K562 (cell line): ENCODE data around the gene GALNT15. TPM values are rescaled to one million over a fixed set of nuclear protein-coding genes. Genes with fewer than 3 reads are reported as not detected.

ENCODE experiments used
- ATAC-seq: fragments of 200-7000 bp; cut with Tn5 transposase; 3 replicates; pipeline ENCODE4 v1.9.1; 2020; ENCODE audit warnings: moderate library complexity
- BruUV-seq: library from RNA; stranded (reverse); fragments of 400-500 nt; replicated peaks from 2 replicates; lab custom pipeline; 2021; lab: Mats Ljungman, UMichigan
- CTCF ChIA-PET: fragments of 300-600 bp; formaldehyde crosslinking; extraction: SDS; loops from one replicate; lab custom pipeline; 2021; ENCODE audit warnings: low intra/inter-chr PET ratio; lab: Yijun Ruan, JAX
- POLR2A ChIA-PET: fragments of 300-600, 350-650 bp; sonication (Branson Sonifier 250); formaldehyde crosslinking; extraction: SDS; loops from one replicate; lab custom pipeline; 2021; ENCODE audit warnings: antibody characterized with exemption, inconsistent platforms; lab: Yijun Ruan, JAX
- DNase-seq, 4 experiments: peaks; one replicate each; pipeline versions ENCODE4 v3.0.0 to v3.0.0-alpha.2; 2011 to 2018; ENCODE audit warnings: low spot score in 3 of 4, mixed read lengths in 3 of 4; ENCODE audit errors: extremely low read depth in 1 of 4
- FAIRE-seq: peaks from 2 replicates; lab custom pipeline; 2011; peaks lifted over from hg19 to GRCh38; lab: Jason Lieb, UNC
- H2AFZ ChIP-seq: 2 replicates; pipeline ENCODE4 v1.6.0; 2011; ENCODE audit warnings: low read depth, low read length, control low read depth, inconsistent platforms
- H3K27ac ChIP-seq: fragments of 200-600 bp; 3 replicates; pipeline ENCODE4 v1.8.0; 2011; ENCODE audit warnings: low read depth, mild to moderate bottlenecking, control low read depth, inconsistent platforms, low read length, moderate library complexity, mixed read lengths; ENCODE audit errors: extremely low read depth
- H3K27me3 ChIP-seq, 2 experiments: fragments of 300-600 bp in 1 of 2; 2 replicates in 1 of 2; 3 replicates in 1 of 2; pipeline versions ENCODE4 v1.6.0 to v1.8.0; 2011; ENCODE audit warnings: inconsistent platforms in 2 of 2, low read length in 2 of 2, mild to moderate bottlenecking in 1 of 2, mixed read lengths in 1 of 2, moderate library complexity in 1 of 2; ENCODE audit not compliant: control insufficient read depth in 2 of 2, insufficient read depth in 2 of 2
- H3K36me3 ChIP-seq: fragments of 300-600 bp; 3 replicates; pipeline ENCODE4 v1.8.0; 2011; ENCODE audit warnings: mild to moderate bottlenecking, low read length, inconsistent platforms; ENCODE audit not compliant: control insufficient read depth, insufficient read depth
- H3K4me1 ChIP-seq, 2 experiments: fragments of 200-600 bp in 1 of 2; replicated peaks in 1 of 2; 2 replicates in 1 of 2; 3 replicates in 1 of 2; pipeline versions ENCODE4 v1.5.1 to v1.8.0; 2011; ENCODE audit warnings: inconsistent platforms in 2 of 2, low read length in 2 of 2, mild to moderate bottlenecking in 1 of 2, mixed read lengths in 1 of 2, moderate library complexity in 1 of 2; ENCODE audit not compliant: control insufficient read depth in 2 of 2, insufficient read depth in 2 of 2
- H3K4me2 ChIP-seq: 2 replicates; pipeline ENCODE4 v1.6.1; 2011; ENCODE audit warnings: low read length, control low read depth, inconsistent platforms, mixed read lengths; ENCODE audit not compliant: insufficient read depth
- H3K4me3 ChIP-seq: fragments of 200-600 bp; sonication (generic), shearing (Covaris generic); 2 replicates; pipeline ENCODE4 v1.5.1; 2016; ENCODE audit warnings: control low read depth, inconsistent platforms
- H3K79me2 ChIP-seq: fragments of 200-600 bp; 3 replicates; pipeline ENCODE4 v1.8.0; 2011; ENCODE audit warnings: low read length, inconsistent platforms; ENCODE audit not compliant: control insufficient read depth, insufficient read depth
- H3K9ac ChIP-seq, 2 experiments: 2 replicates each; pipeline versions ENCODE4 v1.6.0 to v1.6.1; 2011; ENCODE audit warnings: low read depth in 2 of 2, low read length in 2 of 2, control low read depth in 1 of 2, inconsistent platforms in 1 of 2, mild to moderate bottlenecking in 1 of 2, mixed read lengths in 1 of 2; ENCODE audit not compliant: insufficient read depth in 1 of 2
- H3K9me1 ChIP-seq: one replicate; pipeline ENCODE4 v1.6.0; 2011; ENCODE audit warnings: inconsistent platforms, mild to moderate bottlenecking, low read length, moderate library complexity; ENCODE audit not compliant: control insufficient read depth, insufficient read depth
- H3K9me3 ChIP-seq: replicated peaks from 2 replicates; pipeline ENCODE4 v1.5.1; 2011; ENCODE audit warnings: low read depth, low read length, inconsistent platforms; ENCODE audit not compliant: control insufficient read depth, insufficient read depth
- H4K20me1 ChIP-seq: replicated peaks from 2 replicates; pipeline ENCODE4 v1.6.1; 2011; ENCODE audit warnings: low read length, inconsistent platforms, mixed read lengths; ENCODE audit not compliant: control insufficient read depth, insufficient read depth
- HLTF ChIP-seq: fragments of 450-650 bp; IDR thresholded peaks from 2 replicates; pipeline ENCODE4 v1.6.1; 2016
- HNRNPH1 ChIP-seq: fragments of 200-400 bp; formaldehyde crosslinking; optimal IDR thresholded peaks from 2 replicates; pipeline ENCODE3; 2017; ENCODE audit warnings: low read depth, mild to moderate bottlenecking, low read length, moderate library complexity
- KLF13 ChIP-seq: fragments of 450-650 bp; IDR thresholded peaks from 2 replicates; pipeline ENCODE4 v1.6.1; 2016; ENCODE audit warnings: missing genetic modification characterization, low read depth, mild to moderate bottlenecking, missing compliant biosample characterization, moderate library complexity, borderline replicate concordance
- KLF16 ChIP-seq: IDR thresholded peaks from 2 replicates; pipeline ENCODE4 v1.6.1; 2016; ENCODE audit warnings: antibody characterized with exemption
- MIER1 ChIP-seq: fragments of 450-650 bp; IDR thresholded peaks from 2 replicates; pipeline ENCODE4 v1.6.1; 2016; ENCODE audit warnings: antibody characterized with exemption, mild to moderate bottlenecking, low read depth
- NR4A1 ChIP-seq, 2 experiments: fragments of 250-450 bp in 1 of 2; fragments of 450-650 bp in 1 of 2; sonication (Bioruptor Pico) in 1 of 2; IDR thresholded peaks; 2 replicates each; pipeline versions ENCODE4 v1.4.0 to v1.6.1; 2016 to 2020; ENCODE audit warnings: mild to moderate bottlenecking in 2 of 2, missing compliant biosample characterization in 1 of 2, missing genetic modification characterization in 1 of 2, moderate library complexity in 1 of 2
- RBBP5 ChIP-seq: fragments of 200-600 bp; sonication (generic); IDR thresholded peaks from 2 replicates; pipeline ENCODE4 v1.6.1; 2012; ENCODE audit warnings: borderline replicate concordance, mild to moderate bottlenecking, low read length, control low read depth, inconsistent platforms; ENCODE audit not compliant: insufficient read depth, poor library complexity, severe bottlenecking
- SMAD3 ChIP-seq: fragments of 450-650 bp; formaldehyde crosslinking; conservative IDR thresholded peaks from 2 replicates; pipeline ENCODE4 v1.4.0; 2020; ENCODE audit warnings: mild to moderate bottlenecking
- XRCC5 ChIP-seq: fragments of 200-400 bp; formaldehyde crosslinking; IDR thresholded peaks from 2 replicates; pipeline ENCODE4 v1.6.1; 2017; ENCODE audit warnings: low read depth, mild to moderate bottlenecking, low read length
- ZNF24 ChIP-seq: fragments of 450-650 bp; IDR thresholded peaks from 2 replicates; pipeline ENCODE4 v1.6.1; 2016
- ZSCAN32 ChIP-seq: fragments of 450-650 bp; formaldehyde crosslinking; IDR thresholded peaks from 2 replicates; pipeline ENCODE4 v1.4.0; 2020; ENCODE audit warnings: mild to moderate bottlenecking, moderate library complexity
- WGBS: fragments of 100-300 bp; shearing (Covaris generic); methylation state at CpG from one replicate; pipeline ENCODE4 v1.1.6; 2016; ENCODE audit warnings: low coverage, mixed read lengths; ENCODE audit not compliant: insufficient coverage; ENCODE audit errors: missing lambda C conversion rate; 5-methylcytosine and 5-hydroxymethylcytosine counted together
- in situ Hi-C: fragments of 300-500 bp; cut with MboI; formaldehyde crosslinking; loops from 4 replicates; pipeline ENCODE4 v1.15.0; 2018; ENCODE audit warnings: inconsistent platforms, mixed read lengths
- intact Hi-C: fragments of 100-400 bp; cut with micrococcal nuclease; formaldehyde crosslinking; loops from 2 replicates; pipeline ENCODE4 v1.14.2; 2022
- polyA plus RNA-seq, 8 experiments: library from polyadenylated mRNA; depleted of rRNA in 4 of 8; stranded (reverse) in 5 of 8; unstranded in 3 of 8; fragments of >200 nt; fragmentation: Nextera tagmentation in 2 of 8; fragmentation: Illumina TruSeq in 1 of 8; extraction: Ambion mirVana in 2 of 8; extraction: Trizol in 1 of 8; gene quantifications; 2 replicates each; pipeline versions ENCODE4 v1.2.1 to v1.2.3, GENCODE V29; 2011 to 2014; ENCODE audit warnings: inconsistent platforms in 1 of 8, missing spikeins in 1 of 8
- total RNA-seq, 7 experiments: library from RNA; depleted of rRNA in 6 of 7; stranded (reverse); fragments of >200 nt in 6 of 7; fragmentation: Illumina TruSeq in 2 of 7; extraction: Trizol in 2 of 7; gene quantifications; 2 replicates each; pipeline versions ENCODE4 v1.2.1 to v1.2.3, GENCODE V29; 2011 to 2021; ENCODE audit warnings: low replicate concordance in 1 of 7
- TF ChIP-seq, protein P1 (sequence below): fragments of 450-650 bp; conservative IDR thresholded peaks from 2 replicates; pipeline ENCODE4 v1.6.1; 2016; ENCODE audit warnings: missing genetic modification characterization, low read depth, mild to moderate bottlenecking, missing compliant biosample characterization, moderate library complexity
- TF ChIP-seq, protein P2 (sequence below): fragments of 250-450 bp; sonication (Bioruptor Pico); IDR thresholded peaks from 2 replicates; pipeline ENCODE4 v1.4.0; 2020
- TF ChIP-seq, protein P3 (sequence below): sonication (generic); formaldehyde crosslinking; IDR thresholded peaks from 2 replicates; pipeline ENCODE4 v1.8.0; 2023; ENCODE audit warnings: mild to moderate bottlenecking, missing genetic modification reagents
- TF ChIP-seq, protein P4 (sequence below), 3 experiments: fragments of 200-800 bp in 1 of 3; fragments of 250-450 bp in 1 of 3; fragments of 450-650 bp in 1 of 3; sonication (Bioruptor Pico) in 1 of 3; sonication (Bioruptor generic) in 1 of 3; formaldehyde crosslinking in 1 of 3; IDR thresholded peaks; 2 replicates each; pipeline versions ENCODE4 v1.6.1 to v1.8.0; 2016 to 2022; ENCODE audit warnings: mild to moderate bottlenecking in 2 of 3, missing genetic modification characterization in 2 of 3, missing compliant biosample characterization in 1 of 3, moderate library complexity in 1 of 3

GALNT15 gene
- total and polyA plus RNA-seq, 9 of the 15 experiments (the other 6 are each of a cell fraction or from before 2014, with no cell fraction given), result not detected

DNA sequence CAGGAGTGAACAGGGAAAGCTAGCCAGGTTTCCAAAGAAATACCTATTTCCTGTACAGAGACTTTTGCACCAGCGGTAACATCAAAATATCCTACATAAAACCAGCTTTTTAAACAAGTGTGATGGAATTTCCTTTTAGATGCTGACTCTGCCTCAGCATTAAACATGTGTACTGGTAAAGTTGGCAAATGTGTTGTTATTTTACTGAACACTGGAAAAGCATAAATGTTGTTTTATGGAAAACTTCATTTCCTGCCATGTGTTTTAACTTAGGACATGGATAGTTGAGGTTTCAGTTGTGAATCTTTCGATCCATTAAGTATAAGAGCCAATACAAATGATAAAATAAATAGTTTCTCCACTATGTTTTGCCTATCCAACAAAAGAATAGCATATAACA is 106.2 kb downstream of the GALNT15 start:
- DNase-seq (no peak), FAIRE-seq (no peak), ATAC-seq (no peak)
- no peak overlapping the region for H2AFZ ChIP-seq
- 98% methylated on average over 2 of the region's 2 CpGs for WGBS
- CTCF ChIA-PET, result no interaction called here
- no peaks in the 10 kb centered on the region for H3K27me3 ChIP-seq
- in situ Hi-C loops (no loop called here), intact Hi-C loops (no loop called here)
- H4K20me1 ChIP-seq, result no peaks in the 10 kb centered on the region; the same call in 1 of the 2 replicates
- no peak overlapping the region for H3K4me2 ChIP-seq
- H3K4me3 ChIP-seq, result no peak overlapping the region
- 0 out of 5 replicates have a peak, but pooled peaks cover 0 to 4% of the 10 kb centered on the region in 2 experiments for H3K4me1 ChIP-seq
- POLR2A ChIA-PET, result interaction anchor here (1.0 to 2.2 kb wide), 2 partner anchors 16 to 274 kb away, joined by 3 to 11 read pairs; partner anchors contain the start of genes DPH3 and OXNAD1
- H3K9me1 ChIP-seq, result no peaks in the 10 kb centered on the region
- no peaks in the 10 kb centered on the region for H3K9me3 ChIP-seq
- peaks cover 92% of the 10 kb centered on the region for H3K36me3 ChIP-seq
- H3K27ac ChIP-seq, result no peak overlapping the region
- 0 out of 3 replicates have a peak, but pooled peaks cover 3% of the 10 kb centered on the region for H3K79me2 ChIP-seq
- H3K9ac ChIP-seq, result no peak overlapping the region
- BruUV-seq, result no TSS peak
- no peak for TF ChIP-seq MIER1
- TF ChIP-seq KLF13, result no peak
- TF ChIP-seq ZSCAN32 (CRISPR knock-in tag), result no peak
- no peak for TF ChIP-seq SMAD3
- no peak for TF ChIP-seq HLTF
- TF ChIP-seq, protein P1, sequence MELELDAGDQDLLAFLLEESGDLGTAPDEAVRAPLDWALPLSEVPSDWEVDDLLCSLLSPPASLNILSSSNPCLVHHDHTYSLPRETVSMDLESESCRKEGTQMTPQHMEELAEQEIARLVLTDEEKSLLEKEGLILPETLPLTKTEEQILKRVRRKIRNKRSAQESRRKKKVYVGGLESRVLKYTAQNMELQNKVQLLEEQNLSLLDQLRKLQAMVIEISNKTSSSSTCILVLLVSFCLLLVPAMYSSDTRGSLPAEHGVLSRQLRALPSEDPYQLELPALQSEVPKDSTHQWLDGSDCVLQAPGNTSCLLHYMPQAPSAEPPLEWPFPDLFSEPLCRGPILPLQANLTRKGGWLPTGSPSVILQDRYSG (tag), result no peak
- TF ChIP-seq RBBP5, result no peak
- no peak for TF ChIP-seq KLF16
- TF ChIP-seq NR4A1 (CRISPR knock-in tag; IDR thresholded peaks at IDR 0.05), result no peak
- no peak for TF ChIP-seq NR4A1 (tag; IDR thresholded peaks at IDR 0.05)
- TF ChIP-seq, protein P2, sequence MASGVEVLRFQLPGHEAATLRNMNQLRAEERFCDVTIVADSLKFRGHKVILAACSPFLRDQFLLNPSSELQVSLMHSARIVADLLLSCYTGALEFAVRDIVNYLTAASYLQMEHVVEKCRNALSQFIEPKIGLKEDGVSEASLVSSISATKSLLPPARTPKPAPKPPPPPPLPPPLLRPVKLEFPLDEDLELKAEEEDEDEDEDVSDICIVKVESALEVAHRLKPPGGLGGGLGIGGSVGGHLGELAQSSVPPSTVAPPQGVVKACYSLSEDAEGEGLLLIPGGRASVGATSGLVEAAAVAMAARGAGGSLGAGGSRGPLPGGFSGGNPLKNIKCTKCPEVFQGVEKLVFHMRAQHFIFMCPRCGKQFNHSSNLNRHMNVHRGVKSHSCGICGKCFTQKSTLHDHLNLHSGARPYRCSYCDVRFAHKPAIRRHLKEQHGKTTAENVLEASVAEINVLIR (CRISPR knock-in tag), result no peak
- no peak for TF ChIP-seq ZNF24
- TF ChIP-seq, protein P3, sequence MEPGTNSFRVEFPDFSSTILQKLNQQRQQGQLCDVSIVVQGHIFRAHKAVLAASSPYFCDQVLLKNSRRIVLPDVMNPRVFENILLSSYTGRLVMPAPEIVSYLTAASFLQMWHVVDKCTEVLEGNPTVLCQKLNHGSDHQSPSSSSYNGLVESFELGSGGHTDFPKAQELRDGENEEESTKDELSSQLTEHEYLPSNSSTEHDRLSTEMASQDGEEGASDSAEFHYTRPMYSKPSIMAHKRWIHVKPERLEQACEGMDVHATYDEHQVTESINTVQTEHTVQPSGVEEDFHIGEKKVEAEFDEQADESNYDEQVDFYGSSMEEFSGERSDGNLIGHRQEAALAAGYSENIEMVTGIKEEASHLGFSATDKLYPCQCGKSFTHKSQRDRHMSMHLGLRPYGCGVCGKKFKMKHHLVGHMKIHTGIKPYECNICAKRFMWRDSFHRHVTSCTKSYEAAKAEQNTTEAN (CRISPR knock-in tag), result no peak
- no peak for TF ChIP-seq HNRNPH1
- no peak for TF ChIP-seq XRCC5
- TF ChIP-seq, protein P4, sequence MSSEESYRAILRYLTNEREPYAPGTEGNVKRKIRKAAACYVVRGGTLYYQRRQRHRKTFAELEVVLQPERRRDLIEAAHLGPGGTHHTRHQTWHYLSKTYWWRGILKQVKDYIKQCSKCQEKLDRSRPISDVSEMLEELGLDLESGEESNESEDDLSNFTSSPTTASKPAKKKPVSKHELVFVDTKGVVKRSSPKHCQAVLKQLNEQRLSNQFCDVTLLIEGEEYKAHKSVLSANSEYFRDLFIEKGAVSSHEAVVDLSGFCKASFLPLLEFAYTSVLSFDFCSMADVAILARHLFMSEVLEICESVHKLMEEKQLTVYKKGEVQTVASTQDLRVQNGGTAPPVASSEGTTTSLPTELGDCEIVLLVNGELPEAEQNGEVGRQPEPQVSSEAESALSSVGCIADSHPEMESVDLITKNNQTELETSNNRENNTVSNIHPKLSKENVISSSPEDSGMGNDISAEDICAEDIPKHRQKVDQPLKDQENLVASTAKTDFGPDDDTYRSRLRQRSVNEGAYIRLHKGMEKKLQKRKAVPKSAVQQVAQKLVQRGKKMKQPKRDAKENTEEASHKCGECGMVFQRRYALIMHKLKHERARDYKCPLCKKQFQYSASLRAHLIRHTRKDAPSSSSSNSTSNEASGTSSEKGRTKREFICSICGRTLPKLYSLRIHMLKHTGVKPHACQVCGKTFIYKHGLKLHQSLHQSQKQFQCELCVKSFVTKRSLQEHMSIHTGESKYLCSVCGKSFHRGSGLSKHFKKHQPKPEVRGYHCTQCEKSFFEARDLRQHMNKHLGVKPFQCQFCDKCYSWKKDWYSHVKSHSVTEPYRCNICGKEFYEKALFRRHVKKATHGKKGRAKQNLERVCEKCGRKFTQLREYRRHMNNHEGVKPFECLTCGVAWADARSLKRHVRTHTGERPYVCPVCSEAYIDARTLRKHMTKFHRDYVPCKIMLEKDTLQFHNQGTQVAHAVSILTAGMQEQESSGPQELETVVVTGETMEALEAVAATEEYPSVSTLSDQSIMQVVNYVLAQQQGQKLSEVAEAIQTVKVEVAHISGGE (CRISPR knock-in tag; IDR thresholded peaks at IDR 0.05), result no peak
